HG03460 (cell line): Measurements from ENCODE around the gene CTSL.

Experiments
- ATAC-seq: cut with Tn5 transposase; IDR thresholded peaks from one replicate; pipeline ENCODE4 v1.9.1; 2021; ENCODE audit not compliant: unreplicated experiment

CTSL gene

DNA sequence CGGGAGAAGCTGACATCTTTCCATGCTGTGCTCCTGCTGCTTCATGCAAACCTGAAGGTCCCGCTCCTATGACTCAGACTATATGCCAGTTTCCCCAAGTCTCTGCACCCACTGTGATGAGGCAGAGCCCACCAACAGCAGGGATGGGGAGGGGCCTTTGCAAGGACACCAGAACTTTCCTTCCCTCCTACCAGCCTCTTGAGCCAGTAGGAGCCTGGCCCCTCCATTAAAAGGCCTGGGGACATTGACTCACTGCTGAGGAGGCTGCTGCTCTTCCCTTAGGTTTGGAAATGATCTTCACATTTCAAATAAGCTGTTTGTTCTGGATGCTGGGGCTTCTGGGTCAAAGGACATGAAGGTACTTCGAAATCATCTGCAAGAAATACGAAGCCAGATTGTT is 26.1 kb upstream of the CTSL start:
- ATAC-seq = no peak

DNA sequence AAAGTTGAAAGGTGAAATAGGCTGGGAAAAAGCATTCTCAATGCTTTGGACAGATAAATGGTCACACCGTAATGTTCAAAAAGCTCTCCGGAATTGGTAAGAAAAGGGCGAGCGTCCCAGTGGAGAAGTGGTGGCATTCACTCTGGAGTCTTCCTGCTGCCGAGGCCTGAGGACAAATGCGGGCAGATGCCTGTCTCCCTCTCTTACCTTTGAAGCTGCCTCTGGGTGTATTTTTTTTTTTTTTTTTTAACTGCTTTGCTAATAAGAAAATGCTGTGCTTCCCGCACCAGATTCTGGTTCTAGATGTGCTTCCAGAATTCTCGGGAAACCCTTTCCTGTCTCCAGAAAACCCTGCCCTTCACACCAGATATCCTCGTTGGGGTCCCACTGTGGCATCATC is 24.4 kb upstream of the CTSL start:
- ATAC-seq = no peak

DNA sequence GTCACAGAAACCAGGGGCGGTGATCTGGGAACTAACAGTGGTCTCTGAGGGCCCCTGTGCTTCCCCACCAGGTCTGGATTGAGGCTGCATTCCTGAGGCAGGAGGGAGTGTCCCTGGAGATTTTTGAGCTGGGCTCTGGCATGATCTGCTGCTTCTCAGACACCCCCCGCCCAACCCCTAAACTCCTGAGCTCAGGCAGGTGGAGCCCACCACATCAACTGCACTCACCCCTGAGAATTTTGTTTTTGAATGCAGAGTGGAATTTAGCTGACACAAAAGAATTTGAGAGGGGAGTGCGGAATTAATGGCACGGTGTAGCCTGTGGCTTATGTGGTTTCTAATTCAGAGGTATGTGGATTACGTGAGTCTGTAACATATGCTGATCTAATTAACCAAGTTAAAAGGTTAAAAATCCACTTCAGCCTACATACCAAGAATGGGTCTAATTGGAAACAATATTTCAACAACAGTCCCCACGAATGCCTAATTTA is 23.9 kb upstream of the CTSL start:
- no peak for ATAC-seq

DNA sequence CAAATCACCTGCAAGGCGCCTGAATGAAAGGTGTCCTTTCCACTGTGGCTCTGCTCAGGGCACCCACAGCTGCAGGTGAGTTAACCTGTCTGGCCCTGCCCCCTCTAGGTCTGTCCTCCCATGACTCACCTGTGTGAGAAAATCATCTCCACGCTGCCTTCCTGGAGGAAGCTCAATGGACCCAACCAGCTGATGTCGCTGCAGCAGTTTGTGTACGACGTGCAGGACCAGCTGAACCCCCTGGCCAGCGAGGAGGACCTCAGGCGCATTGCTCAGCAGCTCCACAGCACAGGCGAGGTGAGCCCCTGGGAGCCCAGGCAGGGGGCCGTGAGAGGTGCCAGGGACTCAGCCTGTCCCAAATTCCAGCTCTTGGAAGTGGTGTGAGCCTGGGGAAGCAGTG is 23.0 kb upstream of the CTSL start:
- ATAC-seq = no peak

DNA sequence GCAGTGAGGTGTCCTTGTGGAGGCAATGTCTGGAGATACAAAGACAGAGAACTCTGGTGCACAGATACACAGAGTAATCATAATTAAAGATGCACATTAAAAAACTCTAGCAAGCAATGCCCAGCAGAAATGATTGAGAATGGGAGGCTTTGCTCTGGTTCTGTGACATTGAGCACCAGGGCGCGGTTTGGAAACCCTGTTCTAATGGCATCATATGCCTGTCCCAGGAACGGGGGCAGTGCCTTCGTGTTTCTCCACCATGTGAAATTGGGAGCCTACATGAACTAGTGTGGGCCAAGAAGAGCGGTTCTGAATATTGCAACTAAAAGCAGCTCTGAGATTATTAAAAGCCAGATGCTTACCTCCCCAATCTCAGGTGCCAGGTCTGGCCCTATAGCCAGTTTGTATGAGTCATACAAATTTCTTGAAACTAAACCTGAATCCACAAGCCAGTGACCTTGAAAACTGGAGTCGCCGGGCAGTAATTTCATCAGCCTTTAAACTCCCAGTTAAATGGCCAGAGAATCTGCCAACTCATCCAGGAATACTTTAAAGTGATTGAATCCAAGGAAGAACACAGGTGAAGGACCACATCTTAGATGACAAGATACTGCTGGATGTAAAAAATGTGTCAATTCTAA is 22.2 kb upstream of the CTSL start:
- ATAC-seq = no peak

DNA sequence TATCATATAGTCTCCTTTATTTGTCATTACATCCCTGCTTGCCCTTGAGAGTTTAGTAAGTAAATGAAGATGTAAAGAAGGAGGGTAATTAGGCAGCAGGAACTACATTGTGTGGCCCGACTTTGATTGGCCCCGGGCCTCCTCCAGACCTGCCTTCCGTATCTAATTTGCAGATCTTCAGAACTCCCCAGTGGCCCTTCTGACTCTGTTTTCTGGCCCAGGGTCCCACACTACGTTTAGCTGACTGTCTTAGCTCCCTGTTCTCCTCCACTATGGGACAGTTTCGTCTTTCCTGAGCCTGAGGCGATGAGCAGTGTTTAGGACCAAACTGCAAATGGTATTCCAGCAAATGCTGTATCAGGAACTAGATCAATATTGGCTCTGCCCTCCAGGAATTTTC is 21.6 kb upstream of the CTSL start:
- ATAC-seq = no peak

DNA sequence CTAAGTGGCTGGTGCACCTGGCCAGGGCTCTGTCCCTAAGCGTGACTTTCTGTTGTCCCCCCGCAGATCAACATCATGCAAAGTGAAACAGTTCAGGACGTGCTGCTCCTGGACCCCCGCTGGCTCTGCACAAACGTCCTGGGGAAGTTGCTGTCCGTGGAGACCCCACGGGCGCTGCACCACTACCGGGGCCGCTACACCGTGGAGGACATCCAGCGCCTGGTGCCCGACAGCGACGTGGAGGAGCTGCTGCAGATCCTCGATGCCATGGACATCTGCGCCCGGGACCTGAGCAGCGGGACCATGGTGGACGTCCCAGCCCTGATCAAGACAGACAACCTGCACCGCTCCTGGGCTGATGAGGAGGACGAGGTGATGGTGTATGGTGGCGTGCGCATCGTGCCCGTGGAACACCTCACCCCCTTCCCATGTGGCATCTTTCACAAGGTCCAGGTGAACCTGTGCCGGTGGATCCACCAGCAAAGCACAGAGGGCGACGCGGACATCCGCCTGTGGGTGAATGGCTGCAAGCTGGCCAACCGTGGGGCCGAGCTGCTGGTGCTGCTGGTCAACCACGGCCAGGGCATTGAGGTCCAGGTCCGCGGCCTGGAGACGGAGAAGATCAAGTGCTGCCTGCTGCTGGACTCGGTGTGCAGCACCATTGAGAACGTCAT is 19.7 kb upstream of the CTSL start:
- no peak for ATAC-seq

DNA sequence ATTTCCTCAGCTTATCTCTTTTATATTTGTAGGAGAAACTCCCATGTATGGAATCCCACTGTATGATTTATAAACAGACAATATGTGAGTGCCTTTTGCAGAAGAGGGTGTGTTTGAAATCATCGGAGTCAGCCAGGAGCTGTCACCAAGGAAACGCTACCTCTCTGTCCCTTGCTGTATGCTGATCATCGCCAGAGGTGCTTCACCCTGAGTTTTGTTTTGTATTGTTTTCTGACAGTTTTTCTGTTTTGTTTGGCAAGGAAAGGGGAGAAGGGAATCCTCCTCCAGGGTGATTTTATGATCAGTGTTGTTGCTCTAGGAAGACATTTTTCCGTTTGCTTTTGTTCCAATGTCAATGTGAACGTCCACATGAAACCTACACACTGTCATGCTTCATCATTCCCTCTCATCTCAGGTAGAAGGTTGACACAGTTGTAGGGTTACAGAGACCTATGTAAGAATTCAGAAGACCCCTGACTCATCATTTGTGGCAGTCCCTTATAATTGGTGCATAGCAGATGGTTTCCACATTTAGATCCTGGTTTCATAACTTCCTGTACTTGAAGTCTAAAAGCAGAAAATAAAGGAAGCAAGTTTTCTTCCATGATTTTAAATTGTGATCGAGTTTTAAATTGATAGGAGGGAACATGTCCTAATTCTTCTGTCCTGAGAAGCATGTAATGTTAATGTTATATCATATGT is 18.0 kb upstream of the CTSL start:
- ATAC-seq = no peak

DNA sequence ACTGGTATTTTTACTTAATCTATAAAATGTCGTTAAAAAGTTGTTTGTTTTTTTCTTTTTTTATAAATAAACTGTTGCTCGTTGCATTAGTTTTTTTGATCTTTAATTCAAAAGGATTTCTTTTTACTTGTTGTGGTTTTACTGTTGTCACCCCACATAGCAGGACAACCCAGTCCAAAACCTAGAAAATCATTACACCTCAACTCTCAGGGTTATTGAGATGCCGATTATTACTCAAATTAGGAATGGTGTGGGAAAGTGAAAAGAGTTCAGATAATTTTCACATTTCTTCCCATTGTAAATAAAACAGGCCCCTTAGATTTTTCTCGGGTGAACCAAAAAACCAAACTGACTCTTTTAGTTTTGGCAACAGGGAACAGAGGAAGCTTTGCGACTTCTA is 17.4 kb upstream of the CTSL start:
- ATAC-seq = no peak

DNA sequence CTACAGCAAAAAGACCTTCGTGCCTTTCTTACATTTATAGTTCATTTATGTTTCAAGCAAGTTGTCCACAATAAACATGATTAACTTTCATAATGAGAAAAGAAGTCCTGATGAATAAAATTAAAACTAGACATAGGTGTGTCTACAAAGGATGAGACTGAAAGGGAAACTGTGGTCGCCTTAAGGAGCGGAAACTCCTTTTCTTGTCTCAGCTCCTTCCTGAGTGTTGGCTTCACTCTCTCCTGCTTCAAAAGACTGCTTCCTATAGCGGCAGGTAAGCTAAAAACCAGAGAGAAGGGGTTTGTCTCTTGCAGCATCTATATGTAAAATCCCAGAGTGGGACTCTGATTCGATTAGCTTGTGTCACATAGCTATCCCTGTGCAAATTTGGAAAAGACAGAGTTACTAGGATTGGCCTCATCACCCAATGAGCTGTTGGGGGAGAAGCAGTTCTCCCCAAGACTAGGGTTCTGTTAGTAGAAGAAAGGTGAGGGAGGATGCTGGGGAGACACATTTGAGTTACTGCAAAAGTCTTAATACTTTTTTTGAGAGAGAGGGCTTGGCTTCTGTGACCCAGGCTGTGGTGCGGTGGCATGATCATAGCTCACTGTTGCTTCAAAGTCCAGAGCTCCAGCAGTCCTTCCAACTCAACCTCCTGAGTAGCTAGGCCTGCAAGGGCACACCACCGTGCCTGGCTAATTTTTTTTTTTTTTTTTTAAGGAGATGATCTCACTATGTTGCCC is 16.8 kb upstream of the CTSL start:
- ATAC-seq = no peak

DNA sequence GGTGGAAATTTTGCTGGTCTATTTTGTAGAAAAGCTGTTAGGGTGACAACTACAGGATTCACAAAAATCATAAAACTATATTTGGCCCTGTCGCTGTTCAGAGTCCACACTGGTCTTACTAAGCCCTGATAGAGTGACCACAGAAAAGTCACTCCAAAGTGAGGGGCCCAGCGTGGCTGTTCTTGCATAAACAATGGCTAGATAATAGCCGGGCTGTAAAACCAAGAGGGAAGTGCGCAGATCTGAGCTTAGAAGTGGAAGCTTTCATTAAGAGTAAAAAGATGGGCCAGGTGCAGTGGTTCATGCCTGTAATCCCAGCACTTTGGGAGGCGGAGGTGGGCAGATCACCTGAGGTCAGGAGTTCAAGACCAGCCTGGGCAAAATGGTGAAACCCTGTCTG is 15.5 kb upstream of the CTSL start:
- no peak for ATAC-seq

DNA sequence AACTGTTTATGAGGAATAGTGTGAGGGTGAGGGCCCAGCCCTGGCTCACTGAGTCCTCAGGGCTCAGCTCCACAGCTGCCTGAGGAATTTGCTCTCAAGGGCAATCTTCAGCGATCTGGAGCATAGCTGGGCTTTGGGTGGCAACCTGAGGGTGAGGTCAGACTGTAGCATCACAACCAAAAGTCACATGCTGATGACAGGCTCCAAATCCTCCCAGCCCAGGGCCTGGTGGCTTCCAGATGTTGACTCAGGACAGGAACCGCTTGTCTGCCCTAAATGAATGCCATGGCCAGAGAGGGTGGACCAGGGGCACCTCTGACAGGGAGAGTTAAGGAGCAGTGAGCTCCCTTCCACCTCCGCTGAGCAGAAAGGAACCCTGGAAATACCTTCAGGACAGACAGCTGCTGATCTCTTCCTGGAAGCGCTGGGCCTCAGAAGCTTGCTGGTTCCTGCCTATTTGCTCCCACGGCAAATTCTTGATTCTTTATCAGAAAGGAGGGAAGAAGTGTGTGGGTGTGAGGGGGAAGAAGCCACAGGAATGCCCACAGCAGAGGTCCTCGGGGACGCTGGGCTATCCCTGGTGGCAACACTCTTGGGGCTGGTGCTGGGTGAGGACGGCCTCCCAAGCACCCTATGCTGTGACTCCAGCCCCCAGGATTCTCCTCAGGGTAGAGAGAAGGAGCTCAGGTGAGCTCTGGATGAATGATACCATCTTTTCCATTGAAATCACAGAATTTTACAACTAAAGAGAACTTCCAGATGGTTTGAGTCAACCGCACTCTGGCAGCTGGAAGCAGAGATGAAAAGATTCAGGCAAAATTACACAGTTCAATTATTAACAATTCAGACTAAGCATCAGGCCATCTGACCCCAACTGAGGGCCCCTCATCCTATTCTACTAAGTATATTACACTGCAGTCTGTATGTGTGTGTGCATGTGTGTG is 13.8 kb upstream of the CTSL start:
- no peak for ATAC-seq

DNA sequence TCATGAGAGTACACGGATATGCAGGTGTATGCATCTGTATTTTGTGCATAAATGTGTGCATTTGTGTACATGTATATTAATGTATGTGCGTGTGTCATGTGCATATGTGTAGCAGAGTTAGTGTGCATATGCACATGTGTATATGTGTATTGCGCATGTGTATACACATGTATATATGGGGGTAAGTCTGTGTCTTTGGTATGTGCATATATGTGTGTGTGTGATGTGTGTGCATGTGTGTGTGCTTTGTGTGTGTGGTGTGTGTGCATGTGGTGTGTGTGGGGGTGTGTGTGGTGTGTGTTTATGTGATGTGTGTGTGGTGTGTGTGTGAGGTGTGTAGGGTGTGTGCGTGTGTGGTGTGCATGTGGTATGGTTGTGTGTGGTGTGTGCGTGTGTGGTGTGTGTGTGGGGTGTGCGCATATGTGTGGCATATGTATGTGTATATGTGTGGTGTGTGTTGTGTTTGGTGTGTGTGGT is 13.1 kb upstream of the CTSL start:
- no peak for ATAC-seq

DNA sequence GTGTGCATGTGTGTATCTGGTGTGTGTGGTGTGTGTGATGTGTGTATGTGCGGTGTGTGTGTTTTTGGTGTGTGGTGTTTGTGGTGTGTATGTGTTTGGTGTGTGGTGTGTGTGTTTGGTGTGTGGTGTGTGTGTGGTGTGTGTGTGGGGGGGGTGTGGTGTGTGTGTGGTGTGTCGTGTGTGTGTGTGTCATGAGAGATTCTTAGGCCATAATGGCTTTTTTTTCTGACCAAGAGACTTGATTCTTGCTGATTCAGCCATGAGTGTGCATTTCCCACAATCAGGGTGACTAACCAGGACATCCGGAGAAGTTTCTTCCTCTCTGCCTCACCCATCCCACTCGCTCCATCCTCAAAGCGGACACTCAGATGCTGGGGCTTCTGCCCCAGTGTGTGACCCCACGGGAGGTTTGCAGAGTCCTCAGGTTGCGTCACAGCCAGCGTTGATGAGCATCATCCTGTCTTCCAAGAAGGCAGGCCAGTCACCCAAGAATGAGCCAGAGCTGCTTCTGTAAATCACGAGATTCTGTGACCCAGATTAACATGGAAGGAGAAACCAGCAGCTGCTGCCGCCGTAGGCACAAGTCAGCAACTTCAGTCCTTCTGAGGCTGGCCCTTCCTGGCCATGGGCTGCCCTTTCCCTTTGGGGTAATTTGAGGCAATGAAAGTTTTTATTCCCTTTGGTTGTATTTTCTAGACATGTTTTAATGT is 12.5 kb upstream of the CTSL start:
- no peak for ATAC-seq

DNA sequence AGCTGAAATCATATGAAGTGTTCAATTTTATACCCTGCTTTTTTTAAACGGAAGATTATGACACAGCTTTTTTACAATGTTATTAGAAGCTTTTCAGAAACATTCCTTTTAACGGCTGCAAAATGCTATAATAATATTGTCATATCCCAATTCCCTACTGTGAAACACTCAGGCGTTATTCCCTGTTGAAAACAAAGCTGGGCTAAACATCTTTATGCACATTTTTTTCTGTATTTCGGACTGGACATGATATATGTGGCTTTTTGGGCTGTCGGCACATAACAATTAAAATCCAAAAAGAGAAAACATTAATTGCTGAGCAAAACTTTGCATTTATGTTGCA is 12.0 kb upstream of the CTSL start:
- no peak for ATAC-seq

DNA sequence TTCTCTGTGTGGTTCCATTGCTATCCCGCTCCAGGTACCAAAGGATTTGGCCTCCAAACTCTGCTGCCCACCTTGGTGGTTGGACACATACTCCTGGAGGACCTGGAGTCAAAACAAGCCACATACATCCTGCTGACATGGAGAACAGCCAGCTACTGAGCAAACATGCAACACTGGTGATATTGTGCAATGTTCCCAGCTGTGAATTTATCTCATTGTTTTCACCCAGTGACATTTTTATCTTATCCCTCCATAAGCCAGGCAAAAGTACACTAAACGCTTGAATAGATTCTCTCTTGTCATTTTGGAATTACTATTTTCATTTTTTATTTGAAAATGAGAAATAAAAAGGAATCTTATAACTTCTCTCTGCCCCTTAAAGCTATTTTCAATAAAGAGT is 11.1 kb upstream of the CTSL start:
- no peak for ATAC-seq

DNA sequence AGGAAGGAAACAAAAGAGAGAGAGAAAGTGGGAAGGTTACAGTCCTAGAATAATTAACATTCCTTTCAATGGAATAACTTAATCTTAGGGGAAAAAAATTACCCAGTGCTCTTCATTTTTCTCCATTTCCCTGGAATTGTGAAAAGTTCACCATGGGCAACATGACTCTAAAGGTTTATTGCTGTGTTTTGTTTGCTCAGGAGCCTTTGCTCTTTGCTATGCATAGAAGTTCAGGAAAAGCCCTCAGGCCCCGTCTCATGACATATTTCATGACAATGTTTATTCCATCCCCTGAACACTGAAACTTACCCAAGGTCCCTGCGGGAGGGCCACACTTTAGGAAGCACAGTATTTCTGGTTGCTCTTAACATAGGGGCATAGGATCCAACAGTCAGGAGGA is 9.8 kb upstream of the CTSL start:
- ATAC-seq = no peak

DNA sequence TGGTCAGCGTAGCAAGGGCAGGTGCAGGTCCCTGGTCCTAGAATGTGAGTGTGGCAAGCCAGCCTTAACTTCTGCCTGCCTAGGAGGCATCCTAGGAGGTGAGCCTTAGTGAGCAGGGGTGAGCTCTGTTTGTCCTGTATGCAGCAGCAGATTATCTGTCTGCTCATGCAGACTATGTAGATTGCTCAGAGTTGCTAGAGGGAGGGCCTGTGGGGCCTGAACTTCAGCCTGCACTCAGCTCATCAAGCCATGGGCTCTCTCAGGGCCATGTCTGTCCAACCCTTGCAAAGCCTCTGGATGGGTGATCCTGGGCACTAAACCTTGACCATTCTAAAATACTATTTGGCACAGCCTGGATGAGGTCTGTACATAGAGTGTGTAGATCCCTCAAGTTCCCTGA is 8.5 kb upstream of the CTSL start:
- no peak for ATAC-seq

DNA sequence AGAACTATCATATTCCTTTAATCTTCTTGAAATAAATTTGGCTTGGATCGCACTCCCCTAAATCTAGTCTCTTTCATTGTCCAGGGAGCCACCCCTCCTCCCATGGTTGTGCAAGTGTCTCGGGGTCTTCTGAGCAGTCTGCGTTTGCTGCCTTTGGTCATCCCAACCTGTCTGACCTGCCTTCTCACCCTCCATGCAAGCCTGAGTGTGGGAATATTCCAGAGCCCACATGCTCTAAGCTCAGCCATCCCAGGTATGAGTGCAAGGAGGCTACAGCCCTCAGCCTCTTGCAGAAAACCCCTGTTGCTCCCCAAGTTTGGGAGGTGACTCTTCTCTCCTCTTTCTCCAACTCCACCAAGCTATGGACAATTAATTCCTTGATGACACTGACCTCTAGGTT is 7.7 kb upstream of the CTSL start:
- ATAC-seq = no peak
